ENCODE results near the gene PMEPA1.

The PMEPA1 gene

GRCh38 chr20:57723816-57724215, 14.0 kb upstream of the PMEPA1 start:
- Histone ChIP-seq H3K4me3 (ENCODE audit: low read length) (no peak overlapping the region), H3K4me2 (ENCODE audit: low read length) (no peak overlapping the region), H3K9ac (ENCODE audit: low read length) (no peak overlapping the region), H3K79me2 (ENCODE audit: low read length) (no peaks in the 10 kb centered on the region), H3K27me3 (ENCODE audit: low read depth, low read length) (peaks cover 62% of the 10 kb centered on the region), H3K36me3 (replicated peaks; ENCODE audit: low read depth, low read length) (no peaks in the 10 kb centered on the region), H2AFZ (ENCODE audit: low read depth, low read length) (no peak overlapping the region), H3K27ac (ENCODE audit: low read length) (no peak overlapping the region), H4K20me1 (ENCODE audit: insufficient read depth, low read length) (no peaks in the 10 kb centered on the region), H3K4me1 (ENCODE audit: low read length) (peaks cover 14% of the 10 kb centered on the region), H3K9me3 (ENCODE audit: insufficient read depth, low read length) (no peaks in the 10 kb centered on the region)
- TF ChIP-seq EZH2phosphoT487 (IDR thresholded peaks at IDR 0.05; ENCODE audit: low read depth) (no peak), CTCF (IDR thresholded peaks at IDR 0.05; ENCODE audit: low read depth, low read length) (no peak)

- Histone ChIP-seq H3K9me3 (ENCODE audit: insufficient read depth, low read length) (no peaks in the 10 kb centered on the region), H3K9ac (ENCODE audit: low read length) (no peak overlapping the region), H3K4me2 (ENCODE audit: low read length) (no peak overlapping the region), H3K36me3 (replicated peaks; ENCODE audit: low read depth, low read length) (no peaks in the 10 kb centered on the region), H3K27ac (ENCODE audit: low read length) (no peak overlapping the region), H2AFZ (ENCODE audit: low read depth, low read length) (no peak overlapping the region), H3K4me3 (ENCODE audit: low read length) (no peak overlapping the region), H4K20me1 (ENCODE audit: insufficient read depth, low read length) (0 out of 2 replicates have a peak, but pooled peaks cover 3% of the 10 kb centered on the region), H3K27me3 (ENCODE audit: low read depth, low read length) (peaks cover 59% of the 10 kb centered on the region), H3K4me1 (ENCODE audit: low read length) (no peaks in the 10 kb centered on the region), H3K79me2 (ENCODE audit: low read length) (no peaks in the 10 kb centered on the region)
- TF ChIP-seq CTCF (IDR thresholded peaks at IDR 0.05; ENCODE audit: low read depth, low read length): no peak
- no peak for TF ChIP-seq EZH2phosphoT487 (IDR thresholded peaks at IDR 0.05; ENCODE audit: low read depth)
Measured at GRCh38 chr20:57719951-57720350, 10.1 kb upstream of the PMEPA1 start.

- H3K4me3 ChIP-seq (ENCODE audit: low read length): no peak overlapping the region
- H3K27me3 ChIP-seq (ENCODE audit: low read depth, low read length): peaks cover 50% of the 10 kb centered on the region
- no peak overlapping the region for H3K9ac ChIP-seq (ENCODE audit: low read length)
Measured at GRCh38 chr20:57718490-57719009, 8.7 kb upstream of the PMEPA1 start.

GRCh38 chr20:57717797-57718196, 8.0 kb upstream of the PMEPA1 start:
- H3K9me3 ChIP-seq (ENCODE audit: insufficient read depth, low read length): no peaks in the 10 kb centered on the region
- H3K36me3 ChIP-seq (replicated peaks; ENCODE audit: low read depth, low read length): no peaks in the 10 kb centered on the region
- TF ChIP-seq EZH2phosphoT487 (IDR thresholded peaks at IDR 0.05; ENCODE audit: low read depth) (no peak), CTCF (IDR thresholded peaks at IDR 0.05; ENCODE audit: low read depth, low read length) (no peak)
- H3K4me2 ChIP-seq (ENCODE audit: low read length): no peak overlapping the region
- no peaks in the 10 kb centered on the region for H3K79me2 ChIP-seq (ENCODE audit: low read length)
- H3K27ac ChIP-seq (ENCODE audit: low read length): no peak overlapping the region
- no peak overlapping the region for H3K4me3 ChIP-seq (ENCODE audit: low read length)
- no peaks in the 10 kb centered on the region for H3K4me1 ChIP-seq (ENCODE audit: low read length)
- peaks cover 48% of the 10 kb centered on the region for H3K27me3 ChIP-seq (ENCODE audit: low read depth, low read length)
- H2AFZ ChIP-seq (ENCODE audit: low read depth, low read length): no peak overlapping the region
- H3K9ac ChIP-seq (ENCODE audit: low read length): no peak overlapping the region
- H4K20me1 ChIP-seq (ENCODE audit: insufficient read depth, low read length): peaks cover 3% of the 10 kb centered on the region; the same call in 1 of the 2 replicates

More at GRCh38 chr20:57718490-57719009, 8.7 kb upstream of the PMEPA1 start:
- H3K79me2 ChIP-seq (ENCODE audit: low read length): no peaks in the 10 kb centered on the region
- H3K4me2 ChIP-seq (ENCODE audit: low read length): no peak overlapping the region
- no peak overlapping the region for H2AFZ ChIP-seq (ENCODE audit: low read depth, low read length)
- H3K36me3 ChIP-seq (replicated peaks; ENCODE audit: low read depth, low read length): no peaks in the 10 kb centered on the region
- no peak for TF ChIP-seq EZH2phosphoT487 (IDR thresholded peaks at IDR 0.05; ENCODE audit: low read depth)
- no peak for TF ChIP-seq CTCF (IDR thresholded peaks at IDR 0.05; ENCODE audit: low read depth, low read length)
- H3K4me1 ChIP-seq (ENCODE audit: low read length): no peaks in the 10 kb centered on the region
- no peak overlapping the region for H3K27ac ChIP-seq (ENCODE audit: low read length)
- no peaks in the 10 kb centered on the region for H3K9me3 ChIP-seq (ENCODE audit: insufficient read depth, low read length)
- peaks cover 3% of the 10 kb centered on the region; the same call in 1 of the 2 replicates for H4K20me1 ChIP-seq (ENCODE audit: insufficient read depth, low read length)

Measured in OCI-LY3 (cell line).